Upper lobe of right lung (tissue), 1 donor: ENCODE data around the gene TMEM219. TPM values are rescaled to one million over a fixed set of nuclear protein-coding genes. Genes with fewer than 3 reads are reported as not detected.
"Not testable (repeated sequence)": the region's sequence is repeated elsewhere in the genome, so short reads cannot be mapped to it uniquely, and the experiment has no call there.

Source experiments
- ATAC-seq: fragments of 200-7000 bp; cut with Tn5 transposase; one replicate; pipeline ENCODE4 v1.9.1; 2020; ENCODE audit warnings: mild to moderate bottlenecking, moderate library complexity
- DNase-seq: peaks from one replicate; pipeline ENCODE4 v3.0.0-alpha.2; 2020
- H3K27ac ChIP-seq: fragments of 200-600 bp; one replicate; pipeline ENCODE4 v1.8.0; 2022
- H3K27me3 ChIP-seq: fragments of 200-600 bp; one replicate; pipeline ENCODE4 v1.8.0; 2022; ENCODE audit warnings: mild to moderate bottlenecking
- H3K36me3 ChIP-seq: fragments of 200-600 bp; one replicate; pipeline ENCODE4 v1.8.0; 2022
- H3K4me1 ChIP-seq: fragments of 200-600 bp; one replicate; pipeline ENCODE4 v1.8.0; 2022
- H3K4me3 ChIP-seq: fragments of 200-600 bp; one replicate; pipeline ENCODE4 v1.8.0; 2022; ENCODE audit warnings: mild to moderate bottlenecking
- H3K9me3 ChIP-seq: fragments of 200-600 bp; one replicate; pipeline ENCODE4 v1.8.0; 2022
- CTCF ChIP-seq: fragments of 200-600 bp; IDR thresholded peaks from one replicate; pipeline ENCODE4 v1.8.0; 2022; ENCODE audit warnings: antibody characterized with exemption
- intact Hi-C: fragments of 100-400 bp; cut with DNase I; formaldehyde crosslinking; loops from one replicate; pipeline ENCODE4 v1.11.0; 2022
- total RNA-seq: library from RNA; stranded (reverse); fragmentation: NEBNext Ultra II Directional; extraction: Animal tissue kit (Norgen Biotek cat#: 25700); gene quantifications from one replicate; pipeline ENCODE4 v1.2.1, GENCODE V29; 2021
- donor health status: DM: no; HTN: yes; CAD: no; lungs with severe emphysema.

TMEM219 gene
- total RNA-seq, 1 donor from 2014 or later: 133 TPM

DNA sequence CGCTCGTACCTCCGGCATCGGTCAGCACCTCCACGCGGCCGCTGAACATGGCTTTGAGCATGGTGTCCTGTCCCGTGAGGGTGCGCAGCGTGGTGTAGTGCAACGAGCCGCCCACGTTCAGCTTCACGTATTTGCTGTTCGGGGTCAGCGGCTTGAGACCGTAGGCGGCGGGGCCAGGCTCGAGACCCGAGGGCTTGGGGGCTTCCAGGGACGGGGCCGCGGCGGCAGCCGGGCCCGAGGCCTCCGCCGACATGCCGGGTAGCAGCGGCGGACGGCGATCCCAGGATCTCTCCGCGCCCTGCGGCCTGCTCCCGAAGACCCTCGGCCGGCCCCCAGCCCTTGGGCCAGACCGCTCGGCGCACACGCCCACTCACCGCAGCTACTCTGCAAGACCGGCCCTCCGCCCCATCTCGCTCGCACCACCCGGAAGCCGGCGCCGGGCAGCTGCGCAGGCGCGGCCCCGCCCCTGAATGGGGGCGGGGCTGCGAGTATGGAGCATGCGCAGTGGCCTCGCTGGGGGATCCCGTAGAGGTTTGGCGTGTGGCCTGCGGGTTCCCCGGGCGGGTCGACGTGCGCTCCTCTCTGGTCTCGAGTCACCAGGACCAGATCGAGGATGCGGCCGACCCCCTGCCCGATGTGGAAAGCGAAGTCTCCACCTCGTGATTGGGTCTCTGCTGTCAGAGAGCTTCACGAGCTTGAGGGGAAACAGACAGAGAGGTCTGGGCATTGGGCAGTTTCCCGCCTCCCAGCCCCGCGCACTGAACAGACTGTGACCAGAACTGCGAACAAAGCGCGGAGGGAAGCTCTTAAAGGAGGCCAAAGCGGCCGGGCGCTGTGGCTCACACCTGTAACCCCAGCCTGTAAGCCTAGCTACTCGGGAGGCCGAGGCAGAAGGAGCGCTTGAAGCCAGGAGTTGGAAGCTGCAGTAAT, 35.8 kb upstream of the TMEM219 start, which contains the start of gene KCTD13:
KCTD13 (minus strand) TSS at position 446 of the 930 bp plus-strand sequence; CDS start at position 253, 193 bp downstream.
- Histone ChIP-seq H3K4me1 (peaks cover 20% of the 10 kb centered on the region), H3K27ac (peak within 1 kb of the TSS; percentile 90), H3K27me3 (no peaks in the 10 kb centered on the region), H3K36me3 (peaks cover 20% of the 10 kb centered on the region), H3K9me3 (no peaks in the 10 kb centered on the region), H3K4me3 (peak within 1 kb of the TSS; percentile 97)
- intact Hi-C loops: loop anchor here (10.0 kb wide), 1 partner anchor 69 kb away; the partner anchor contains the start of genes HIRIP3 and INO80E
- DNase-seq (peak; percentile 93), ATAC-seq (peak; percentile 98)
- TF ChIP-seq CTCF: no peak

DNA sequence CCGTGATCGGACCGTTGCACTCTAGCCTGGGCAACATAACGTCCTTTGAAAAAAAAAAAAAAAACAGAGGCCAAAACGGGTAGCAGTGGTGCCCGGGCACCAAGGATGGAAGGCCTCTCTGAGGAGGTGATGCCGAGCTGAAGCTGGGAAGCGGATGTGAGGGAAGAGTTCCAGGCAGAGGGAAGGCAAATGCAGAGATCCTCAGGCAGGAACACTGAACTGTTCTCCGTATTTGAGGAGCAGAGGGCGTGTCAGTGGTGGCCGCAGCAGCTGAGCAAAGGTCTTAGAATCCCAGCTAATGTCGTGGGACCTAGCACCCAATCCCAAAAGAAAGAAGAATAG, 35.2 kb upstream of the TMEM219 start:
- peaks cover 20% of the 10 kb centered on the region for H3K4me1 ChIP-seq
- H3K27ac ChIP-seq: peak overlapping the region; percentile 90
- TF ChIP-seq CTCF: no peak
- H3K36me3 ChIP-seq: peaks cover 14% of the 10 kb centered on the region
- no peaks in the 10 kb centered on the region for H3K27me3 ChIP-seq
- peak overlapping the region; percentile 97 for H3K4me3 ChIP-seq
- ATAC-seq (peak; percentile 18), DNase-seq (no peak)
- intact Hi-C loops: loop anchor here (10.0 kb wide), 1 partner anchor 68 kb away; the partner anchor contains the start of genes HIRIP3 and INO80E
- no peaks in the 10 kb centered on the region for H3K9me3 ChIP-seq

DNA sequence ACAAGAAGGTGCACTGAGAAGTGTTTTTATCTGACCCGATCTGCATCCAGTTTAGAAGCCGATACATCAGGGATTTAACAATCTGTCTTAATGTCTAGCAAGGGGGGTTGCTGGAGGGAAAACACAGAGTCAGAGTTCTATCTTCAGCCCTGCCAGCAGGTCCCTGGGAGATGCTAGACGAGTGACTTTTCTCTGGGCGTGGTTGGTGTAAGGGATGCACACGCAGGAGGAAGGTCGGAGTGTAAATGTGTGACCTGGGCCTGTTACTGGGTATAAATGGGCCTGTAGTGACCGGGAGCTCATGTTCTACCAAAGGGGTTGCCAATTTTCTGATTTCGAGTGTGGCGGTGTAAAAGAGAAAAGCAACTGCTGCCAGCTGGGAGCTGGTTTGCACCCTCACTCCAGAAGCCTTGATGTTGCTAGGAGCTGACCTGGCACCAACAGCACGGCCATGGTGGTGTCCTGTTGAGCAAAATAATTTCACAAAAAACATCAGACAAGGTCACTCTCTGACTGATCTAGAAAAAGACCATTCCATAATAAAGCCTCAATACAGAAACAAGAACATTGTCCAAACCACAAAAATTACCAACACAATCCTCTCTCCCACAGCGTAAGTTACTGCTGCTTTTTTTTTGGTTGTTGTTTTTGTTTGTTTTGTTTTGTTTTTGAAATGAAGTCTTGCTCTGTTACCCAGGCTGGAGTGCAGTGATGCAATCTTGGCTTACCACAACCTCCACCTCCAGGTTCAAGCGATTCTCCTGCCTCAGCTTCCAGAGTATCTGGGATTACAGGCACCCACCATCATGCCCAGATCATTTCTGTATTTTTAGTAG, 34.6 kb upstream of the TMEM219 start:
- no peaks in the 10 kb centered on the region for H3K9me3 ChIP-seq
- ATAC-seq (no peak), DNase-seq (peak; percentile 9)
- peak overlapping the region; percentile 97 for H3K4me3 ChIP-seq
- H3K27me3 ChIP-seq: no peaks in the 10 kb centered on the region
- intact Hi-C loops: loop anchor here (10.0 kb wide), 1 partner anchor 68 kb away; the partner anchor contains the start of genes HIRIP3 and INO80E
- TF ChIP-seq CTCF: no peak
- H3K4me1 ChIP-seq: peaks cover 20% of the 10 kb centered on the region
- peaks cover 9% of the 10 kb centered on the region for H3K36me3 ChIP-seq
- H3K27ac ChIP-seq: peak overlapping the region; percentile 90

DNA sequence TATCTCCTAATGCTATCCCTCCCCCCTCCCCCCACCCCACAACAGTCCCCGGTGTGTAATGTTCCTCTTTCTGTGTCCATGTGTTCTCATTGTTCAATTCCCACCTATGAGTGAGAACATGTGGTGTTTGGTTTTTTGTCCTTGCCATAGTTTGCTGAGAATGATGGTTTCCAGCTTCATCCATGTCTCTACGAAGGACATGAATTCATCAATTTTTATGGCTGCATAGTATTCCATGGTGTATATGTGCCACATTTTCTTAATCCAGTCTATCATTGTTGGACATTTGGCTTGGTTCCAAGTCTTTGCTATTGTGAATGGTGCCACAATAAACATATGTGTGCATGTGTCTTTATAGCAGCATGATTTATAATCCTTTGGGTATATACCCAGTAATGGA, 30.1 kb upstream of the TMEM219 start:
- H3K27me3 ChIP-seq, H3K36me3 ChIP-seq, ATAC-seq, DNase-seq, H3K4me1 ChIP-seq, intact Hi-C loops, H3K27ac ChIP-seq, H3K9me3 ChIP-seq, H3K4me3 ChIP-seq: not testable (repeated sequence)

- Histone ChIP-seq H3K9me3 (no peaks in the 10 kb centered on the region), H3K36me3 (no peaks in the 10 kb centered on the region), H3K27ac (no peak overlapping the region), H3K27me3 (no peaks in the 10 kb centered on the region), H3K4me3 (no peak overlapping the region), H3K4me1 (no peaks in the 10 kb centered on the region)
- DNase-seq: no peak
- intact Hi-C loops: no loop called here
- ATAC-seq: no peak
- TF ChIP-seq CTCF: no peak
Measured at GRCh38 chr16:29940656-29941055, 21.2 kb upstream of the TMEM219 start.
